Measurements from ENCODE around the gene KBTBD7. TPM values are rescaled to one million over a fixed set of nuclear protein-coding genes. Genes with fewer than 3 reads are reported as not detected.

Gene KBTBD7
- total and polyA plus RNA-seq, 2 of the 8 experiments (the other 6 are each of a cell fraction or from before 2014, with no cell fraction given) = 10.2 to 17.4 TPM

DNA sequence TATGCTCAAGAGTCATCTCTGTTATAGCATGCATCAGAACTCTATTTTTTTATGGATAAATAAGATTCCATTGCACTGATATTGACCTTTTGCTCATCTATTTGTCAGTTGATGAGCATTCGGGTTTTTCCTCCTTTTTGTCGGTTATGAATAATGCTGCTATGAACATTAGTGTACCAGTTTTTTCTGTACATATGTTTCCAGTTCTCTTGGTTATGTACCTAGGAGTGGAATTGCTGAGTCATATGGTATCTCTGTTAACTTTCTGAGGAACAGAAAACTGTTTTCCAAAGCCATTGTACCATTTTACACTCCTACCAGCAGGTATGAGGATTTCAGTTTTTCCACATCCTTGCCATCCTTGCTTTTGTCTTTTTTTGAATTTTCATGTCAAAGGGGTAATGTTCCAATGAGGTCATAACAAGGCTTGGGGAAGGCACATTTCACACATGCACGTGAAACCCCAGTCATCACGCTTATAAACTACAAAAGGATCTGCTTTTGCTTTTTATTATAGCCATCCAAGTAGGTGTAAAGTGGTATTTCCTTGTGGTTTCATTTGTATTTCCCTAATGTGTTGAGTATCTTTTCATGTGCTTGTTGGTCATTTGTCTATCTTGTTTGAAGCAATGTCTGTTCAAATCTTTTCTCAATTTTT is 14.6 kb downstream of the KBTBD7 start (continued):
- TF ChIP-seq POU5F1 (IDR thresholded peaks at IDR 0.05; ENCODE audit: low read depth, low read length) (no peak), SIRT6 (IDR thresholded peaks at IDR 0.05; ENCODE audit: low read length) (no peak), TEAD4 (IDR thresholded peaks at IDR 0.05; ENCODE audit: low read depth, low read length) (no peak), RNF2 (IDR thresholded peaks at IDR 0.05; ENCODE audit: borderline replicate concordance, low read depth, low read length, missing control alignments, poor library complexity, severe bottlenecking) (no peak), TAF1 (IDR thresholded peaks at IDR 0.05; ENCODE audit: low read depth, low read length) (no peak)
